RWPE2 (cell line): ENCODE results near the gene MAPK1.
"Not testable (repeated sequence)": the region's sequence is repeated elsewhere in the genome, so short reads cannot be mapped to it uniquely, and the experiment has no call there.

Experiments
- ATAC-seq: fragments of 200-7000 bp; cut with Tn5 transposase; 3 replicates; pipeline ENCODE4 v1.9.1; 2021; ENCODE audit warnings: low read depth
- DNase-seq: peaks from one replicate; pipeline ENCODE4 v3.0.0-alpha.2; 2020; ENCODE audit warnings: low spot score
- H3K27ac ChIP-seq: fragments of 450-650 bp; 2 replicates; pipeline ENCODE4 v1.5.1; 2017; ENCODE audit warnings: mild to moderate bottlenecking; ENCODE audit not compliant: poor library complexity, severe bottlenecking
- H3K27me3 ChIP-seq: fragments of 250-450 bp; sonication (Bioruptor Pico); 2 replicates; pipeline ENCODE4 v1.5.1; 2021; ENCODE audit warnings: mild to moderate bottlenecking, moderate library complexity; ENCODE audit not compliant: insufficient read depth, poor library complexity, severe bottlenecking
- H3K36me3 ChIP-seq: fragments of 250-450 bp; sonication (Bioruptor Pico); 2 replicates; pipeline ENCODE4 v1.5.1; 2020; ENCODE audit warnings: low read depth, mild to moderate bottlenecking, moderate library complexity
- H3K4me1 ChIP-seq: fragments of 250-450 bp; sonication (Bioruptor Pico); 2 replicates; pipeline ENCODE4 v1.5.1; 2021; ENCODE audit warnings: mild to moderate bottlenecking, moderate library complexity; ENCODE audit not compliant: insufficient read depth, poor library complexity, severe bottlenecking
- H3K4me3 ChIP-seq: fragments of 250-450 bp; sonication (Bioruptor Pico); 2 replicates; pipeline ENCODE4 v1.5.1; 2021; ENCODE audit warnings: mild to moderate bottlenecking, moderate library complexity; ENCODE audit not compliant: severe bottlenecking
- H3K9me3 ChIP-seq: fragments of 250-450 bp; sonication (Bioruptor Pico); 2 replicates; pipeline ENCODE4 v1.5.1; 2021; ENCODE audit warnings: mild to moderate bottlenecking, moderate library complexity; ENCODE audit not compliant: severe bottlenecking
- CTCF ChIP-seq: fragments of 450-650 bp; IDR thresholded peaks from one replicate; pipeline ENCODE4 v1.5.1; 2017; ENCODE audit warnings: mild to moderate bottlenecking, moderate library complexity; ENCODE audit not compliant: poor library complexity, severe bottlenecking

MAPK1 gene

GRCh38 chr22:21824445-21824912, 43.0 kb downstream of the MAPK1 start:
- no peak for TF ChIP-seq CTCF
- ATAC-seq: no peak
- Histone ChIP-seq H3K9me3 (peaks cover 4% of the 10 kb centered on the region), H3K36me3 (no peaks in the 10 kb centered on the region; the same call in 1 of the 2 replicates), H3K27me3 (no peaks in the 10 kb centered on the region), H3K27ac (no peak overlapping the region), H3K4me3 (no peak overlapping the region), H3K4me1 (peaks cover 6% of the 10 kb centered on the region)
- DNase-seq: no peak

GRCh38 chr22:21823740-21824444, 43.6 kb downstream of the MAPK1 start:
- H3K27ac ChIP-seq: no peak overlapping the region
- H3K4me3 ChIP-seq: no peak overlapping the region
- no peak for TF ChIP-seq CTCF
- no peaks in the 10 kb centered on the region; the same call in 1 of the 2 replicates for H3K36me3 ChIP-seq
- peaks cover 4% of the 10 kb centered on the region for H3K9me3 ChIP-seq
- H3K27me3 ChIP-seq: no peaks in the 10 kb centered on the region
- peaks cover 6% of the 10 kb centered on the region for H3K4me1 ChIP-seq
- ATAC-seq: no peak
- no peak for DNase-seq

GRCh38 chr22:21819183-21819770, 48.2 kb downstream of the MAPK1 start:
- Histone ChIP-seq H3K27ac (peak overlapping the region; percentile 69), H3K27me3 (no peaks in the 10 kb centered on the region), H3K4me1 (peaks cover 24% of the 10 kb centered on the region), H3K4me3 (no peak overlapping the region), H3K9me3 (peaks cover 3% of the 10 kb centered on the region), H3K36me3 (no peaks in the 10 kb centered on the region; the same call in 1 of the 2 replicates)
- no peak for TF ChIP-seq CTCF
- DNase-seq: no peak
- ATAC-seq: no peak

GRCh38 chr22:21818487-21819182, 48.8 kb downstream of the MAPK1 start:
- Histone ChIP-seq H3K4me3 (no peak overlapping the region), H3K27ac (peak overlapping the region; percentile 69)

GRCh38 chr22:21817497-21817853, 50.0 kb downstream of the MAPK1 start:
- not testable (repeated sequence) for H3K27me3 ChIP-seq, DNase-seq, H3K4me3 ChIP-seq, H3K36me3 ChIP-seq, ATAC-seq, H3K9me3 ChIP-seq
- Histone ChIP-seq H3K4me1 (peaks cover 24% of the 10 kb centered on the region), H3K27ac (peak overlapping the region; percentile 69)

More at GRCh38 chr22:21818487-21819182, 48.8 kb downstream of the MAPK1 start:
- H3K36me3 ChIP-seq: no peaks in the 10 kb centered on the region; the same call in 1 of the 2 replicates
- DNase-seq: no peak
- H3K9me3 ChIP-seq: peaks cover 3% of the 10 kb centered on the region
- no peaks in the 10 kb centered on the region for H3K27me3 ChIP-seq
- no peak for ATAC-seq
- TF ChIP-seq CTCF: no peak
- peaks cover 24% of the 10 kb centered on the region for H3K4me1 ChIP-seq
